IPS-18c (cell line): ENCODE measurements around the gene PPCS.
"Not testable (repeated sequence)": the region's sequence is repeated elsewhere in the genome, so short reads cannot be mapped to it uniquely, and the experiment has no call there.

Experiments
- H3K4me3 ChIP-seq: 2 replicates; pipeline ENCODE4 v1.7.0; 2013; ENCODE audit warnings: low read depth, mild to moderate bottlenecking, low read length, moderate library complexity; ENCODE audit not compliant: insufficient read depth
- H3K9me3 ChIP-seq: one replicate; pipeline ENCODE4 v1.6.1; 2013; ENCODE audit warnings: mild to moderate bottlenecking, low read length, moderate library complexity; ENCODE audit not compliant: control insufficient read depth, insufficient read depth

Gene PPCS

DNA sequence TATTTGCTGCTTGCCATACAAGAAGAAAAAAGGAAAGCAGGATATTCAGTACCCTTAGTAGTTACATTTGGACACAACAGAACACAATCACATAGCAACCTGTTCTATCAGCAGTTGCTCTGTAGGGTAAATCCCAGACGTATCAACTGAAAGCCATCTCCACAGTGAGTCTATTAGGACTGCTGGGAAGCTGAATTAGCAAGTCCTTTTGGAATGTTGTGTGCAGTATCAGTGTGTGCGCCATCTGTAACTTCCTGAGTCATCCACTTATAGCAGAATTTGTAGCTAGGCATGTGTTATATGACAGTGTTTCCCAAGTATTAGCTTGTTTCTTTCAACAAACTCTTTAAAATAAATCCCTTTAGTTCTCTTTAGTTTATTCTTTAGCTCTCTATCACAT, 28.0 kb downstream of the PPCS start:
- H3K4me3 ChIP-seq = no peak overlapping the region
- H3K9me3 ChIP-seq = no peaks in the 10 kb centered on the region

DNA sequence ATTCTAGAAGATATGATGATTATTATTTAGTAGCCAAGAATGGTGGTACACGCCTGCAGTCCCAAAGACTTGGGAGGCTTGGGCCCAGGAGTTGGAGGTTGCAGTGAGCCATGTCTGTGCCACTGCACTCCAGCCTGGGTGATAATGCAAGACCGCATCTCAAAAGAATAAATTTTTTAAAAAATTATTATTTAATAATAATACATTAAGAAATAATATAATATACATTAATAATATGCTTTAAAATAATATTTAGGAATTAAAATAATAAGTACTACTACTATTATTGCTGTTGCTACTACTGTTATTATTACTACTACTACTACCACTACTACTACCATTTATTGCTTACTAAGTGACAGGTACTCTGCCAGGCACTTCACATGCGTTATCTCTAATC, 33.9 kb downstream of the PPCS start:
- Histone ChIP-seq H3K9me3 (no peaks in the 10 kb centered on the region), H3K4me3 (no peak overlapping the region)

DNA sequence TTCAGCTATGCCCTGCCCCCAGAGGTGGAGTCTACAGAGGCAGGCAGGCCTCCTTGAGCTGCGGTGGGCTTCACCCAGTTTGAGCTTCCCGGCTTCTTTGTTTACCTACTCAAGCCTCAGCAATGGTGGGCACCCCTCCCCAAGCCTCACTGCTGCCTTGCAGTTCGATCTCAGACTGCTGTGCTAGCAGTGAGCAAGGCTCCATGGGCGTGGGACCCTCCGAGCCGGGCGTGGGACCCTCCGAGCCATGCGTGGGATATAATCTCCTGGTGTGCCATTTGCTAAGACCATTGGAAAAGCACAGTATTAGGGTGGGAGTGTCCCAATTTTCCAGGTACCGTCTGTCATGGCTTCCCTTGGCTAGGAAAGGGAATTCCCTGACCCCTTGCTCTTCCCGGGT, 45.7 kb downstream of the PPCS start:
- peaks cover 19% of the 10 kb centered on the region for H3K9me3 ChIP-seq

DNA sequence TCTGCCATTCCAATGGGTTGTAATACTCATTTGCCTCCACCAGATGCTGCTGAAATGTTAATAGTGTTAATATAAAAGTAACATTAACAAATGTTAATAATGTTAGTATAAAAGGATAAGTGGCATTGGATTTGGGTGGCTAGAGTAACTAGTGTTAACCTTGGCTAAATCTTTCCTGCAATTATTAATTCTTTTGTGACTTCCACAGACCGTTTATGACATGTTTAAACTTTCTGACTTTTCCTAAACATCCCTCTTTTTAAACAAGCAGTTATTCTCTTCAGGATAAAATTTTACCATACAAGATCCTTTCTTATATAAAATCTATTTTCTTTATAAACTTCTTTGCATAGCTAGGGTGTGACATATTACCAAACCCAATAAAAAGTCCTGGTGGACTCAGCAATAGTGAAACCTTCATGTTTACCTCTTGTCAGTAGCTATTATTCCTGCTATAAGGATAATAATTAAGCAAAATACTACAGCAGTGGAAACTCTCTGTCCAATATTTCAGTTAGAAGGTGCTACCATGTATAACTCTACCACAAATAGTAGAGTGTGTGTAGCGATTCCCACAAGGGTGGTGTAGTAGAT, 48.3 kb downstream of the PPCS start:
- peaks cover 24% of the 10 kb centered on the region for H3K9me3 ChIP-seq

More for the DNA sequence above, 45.7 kb downstream of the PPCS start:
- not testable (repeated sequence) for H3K4me3 ChIP-seq

DNA sequence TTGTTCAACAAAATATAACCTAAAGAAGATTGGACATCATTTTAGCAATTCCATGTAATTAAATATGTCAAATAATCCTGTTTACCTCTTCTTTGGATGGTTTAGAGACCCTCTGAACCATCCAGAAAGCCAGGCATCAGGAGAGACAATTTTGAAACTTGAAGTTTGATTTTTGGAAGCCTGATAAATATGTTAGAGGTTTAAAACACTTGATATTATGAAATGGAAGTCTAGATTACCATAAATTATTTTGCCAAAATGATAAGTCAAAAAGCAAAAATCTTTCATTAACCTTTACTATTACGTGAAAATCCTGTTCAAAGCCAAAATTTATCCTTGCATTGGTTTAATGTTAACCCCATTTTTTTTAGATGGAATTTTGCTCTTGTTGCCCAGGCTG, 50.2 kb downstream of the PPCS start:
- peaks cover 24% of the 10 kb centered on the region for H3K9me3 ChIP-seq
- H3K4me3 ChIP-seq = no peak overlapping the region

More for the DNA sequence above, 48.3 kb downstream of the PPCS start:
- H3K4me3 ChIP-seq = no peak overlapping the region
